IMR-90 (cell line): ENCODE results near the gene INHA. TPM values are rescaled to one million over a fixed set of nuclear protein-coding genes. Genes with fewer than 3 reads are reported as not detected.

Experiments
- ATAC-seq: fragments of 200-7000 bp; cut with Tn5 transposase; 2 replicates; pipeline ENCODE4 v1.9.1; 2020; ENCODE audit warnings: low read depth, mild to moderate bottlenecking, moderate library complexity
- BruUV-seq: library from RNA; stranded (reverse); fragments of 400-500 nt; replicated peaks from 2 replicates; lab custom pipeline; 2021; lab: Mats Ljungman, UMichigan
- CTCF ChIA-PET: fragments of 300-600 bp; formaldehyde crosslinking; extraction: SDS; loops from one replicate; lab custom pipeline; 2021; ENCODE audit warnings: antibody characterized with exemption; lab: Yijun Ruan, JAX
- POLR2A ChIA-PET: fragments of 300-600 bp; sonication (Branson Sonifier 250); formaldehyde crosslinking; loops from one replicate; lab custom pipeline; 2022; ENCODE audit warnings: antibody characterized with exemption; ENCODE audit not compliant: unreplicated experiment; lab: Charles Lee
- DNase-seq: peaks from one replicate; pipeline ENCODE4 v3.0.0; 2013
- H2AFZ ChIP-seq: replicated peaks from 2 replicates; pipeline ENCODE3; 2013; ENCODE audit warnings: low read length, mild to moderate bottlenecking; ENCODE audit not compliant: poor library complexity
- H2AK5ac ChIP-seq: 2 replicates; pipeline ENCODE4 v1.6.1; 2013; ENCODE audit warnings: low read depth, low read length, inconsistent platforms
- H2AK9ac ChIP-seq: replicated peaks from 2 replicates; pipeline ENCODE3; 2013; ENCODE audit warnings: mild to moderate bottlenecking, low read depth, low read length, moderate library complexity; ENCODE audit not compliant: poor library complexity
- H2BK120ac ChIP-seq: 2 replicates; pipeline ENCODE4 v1.6.1; 2013; ENCODE audit warnings: low read depth, low read length, inconsistent platforms
- H2BK15ac ChIP-seq: 3 replicates; pipeline ENCODE4 v1.6.1; 2013; ENCODE audit warnings: low read depth, low read length, inconsistent platforms
- H2BK20ac ChIP-seq: 2 replicates; pipeline ENCODE4 v1.6.1; 2013; ENCODE audit warnings: low read depth, mild to moderate bottlenecking, inconsistent platforms, low read length, moderate library complexity
- H2BK5ac ChIP-seq: 2 replicates; pipeline ENCODE4 v1.6.1; 2013; ENCODE audit warnings: mild to moderate bottlenecking, low read depth, low read length, inconsistent platforms; ENCODE audit not compliant: poor library complexity, severe bottlenecking
- H3K14ac ChIP-seq: replicated peaks from 2 replicates; pipeline ENCODE4 v1.6.1; 2013; ENCODE audit warnings: low read depth, low read length, inconsistent platforms
- H3K18ac ChIP-seq: 2 replicates; pipeline ENCODE4 v1.6.1; 2013; ENCODE audit warnings: low read depth, low read length, control low read depth
- H3K23ac ChIP-seq: 2 replicates; pipeline ENCODE4 v1.6.1; 2013; ENCODE audit warnings: low read depth, low read length, inconsistent platforms
- H3K27ac ChIP-seq: 2 replicates; pipeline ENCODE4 v1.5.1; 2013; ENCODE audit warnings: mild to moderate bottlenecking, control low read depth, low read length; ENCODE audit not compliant: insufficient read depth
- H3K27me3 ChIP-seq: 2 replicates; pipeline ENCODE4 v1.6.1; 2013; ENCODE audit warnings: low read length; ENCODE audit not compliant: control insufficient read depth, insufficient read depth
- H3K36me3 ChIP-seq: 2 replicates; pipeline ENCODE4 v1.6.1; 2013; ENCODE audit warnings: low read length, mixed read lengths; ENCODE audit not compliant: control insufficient read depth, insufficient read depth
- H3K4ac ChIP-seq: 2 replicates; pipeline ENCODE4 v1.6.1; 2013; ENCODE audit warnings: low read depth, low read length, inconsistent platforms
- H3K4me1 ChIP-seq: 2 replicates; pipeline ENCODE4 v1.6.1; 2013; ENCODE audit warnings: low read length, mixed read lengths; ENCODE audit not compliant: control insufficient read depth, insufficient read depth
- H3K4me2 ChIP-seq: 2 replicates; pipeline ENCODE4 v1.6.1; 2013; ENCODE audit warnings: low read depth, mild to moderate bottlenecking, control low read depth, low read length, moderate library complexity
- H3K4me3 ChIP-seq: 2 replicates; pipeline ENCODE4 v1.5.1; 2013; ENCODE audit warnings: low read depth, mild to moderate bottlenecking, control low read depth, low read length, moderate library complexity; ENCODE audit not compliant: insufficient read depth
- H3K56ac ChIP-seq: 2 replicates; pipeline ENCODE4 v1.6.1; 2013; ENCODE audit warnings: low read length, inconsistent platforms; ENCODE audit not compliant: insufficient read depth; ENCODE audit errors: extremely low read depth
- H3K79me1 ChIP-seq, 2 experiments: 2 replicates each; pipeline ENCODE4 v1.6.1; 2013; ENCODE audit warnings: low read length in 2 of 2, inconsistent platforms in 1 of 2, low read depth in 1 of 2
- H3K9ac ChIP-seq: 2 replicates; pipeline ENCODE4 v1.6.1; 2013; ENCODE audit warnings: low read depth, low read length, control low read depth
- H3K9me1 ChIP-seq: 2 replicates; pipeline ENCODE4 v1.6.1; 2013; ENCODE audit warnings: low read length, inconsistent platforms; ENCODE audit not compliant: insufficient read depth
- H3K9me3 ChIP-seq: 2 replicates; pipeline ENCODE4 v1.6.1; 2013; ENCODE audit warnings: low read length; ENCODE audit not compliant: control insufficient read depth, insufficient read depth
- H4K20me1 ChIP-seq: 2 replicates; pipeline ENCODE4 v1.6.1; 2013; ENCODE audit warnings: low read length, inconsistent platforms; ENCODE audit not compliant: insufficient read depth
- H4K5ac ChIP-seq: 2 replicates; pipeline ENCODE4 v1.6.1; 2013; ENCODE audit warnings: mild to moderate bottlenecking, low read depth, low read length, control low read depth
- H4K8ac ChIP-seq, 2 experiments: 2 replicates each; pipeline ENCODE4 v1.6.1; 2013; ENCODE audit warnings: low read depth in 2 of 2, low read length in 2 of 2, control low read depth in 1 of 2, inconsistent platforms in 1 of 2
- H4K91ac ChIP-seq: 2 replicates; pipeline ENCODE4 v1.6.1; 2013; ENCODE audit warnings: low read depth, low read length, inconsistent platforms; ENCODE audit not compliant: insufficient read depth
- BHLHE40 ChIP-seq: fragments of 150-350 bp; IDR thresholded peaks from 2 replicates; pipeline ENCODE4 v1.6.1; 2016; ENCODE audit warnings: mild to moderate bottlenecking, low read depth, low read length
- CEBPB ChIP-seq: IDR thresholded peaks from 2 replicates; pipeline ENCODE4 v1.6.1; 2012; ENCODE audit warnings: low read depth, low read length, improper control_type of control experiment
- MAZ ChIP-seq: IDR thresholded peaks from 2 replicates; pipeline ENCODE4 v1.6.1; 2012; ENCODE audit warnings: low read depth, mild to moderate bottlenecking, low read length, improper control_type of control experiment, moderate library complexity, borderline replicate concordance
- WGBS, 2 experiments: methylation state at CpG; one replicate each; pipeline versions ENCODE4 v1.1.5 to v1.1.7; 2013; ENCODE audit warnings: missing lambda C conversion rate in 2 of 2; ENCODE audit not compliant: insufficient read length in 1 of 2; ENCODE audit errors: extremely low coverage in 2 of 2; 5-methylcytosine and 5-hydroxymethylcytosine counted together
- dilution Hi-C: fragments of 300-500 bp; cut with HindIII; formaldehyde crosslinking; loops from one replicate; pipeline ENCODE4 v1.14.3; 2018; ENCODE audit warnings: low sequenced_read_pairs; ENCODE audit not compliant: unreplicated experiment
- in situ Hi-C: fragments of 300-500 bp; cut with MboI; formaldehyde crosslinking; loops from 3 replicates; pipeline ENCODE4 v1.14.3; 2019; ENCODE audit warnings: low sequenced_read_pairs, inconsistent platforms, mixed read lengths
- intact Hi-C: fragments of 100-400 bp; cut with micrococcal nuclease; formaldehyde crosslinking; loops from 2 replicates; pipeline ENCODE4 v1.10.0; 2022
- polyA plus RNA-seq, 3 experiments: library from polyadenylated mRNA; depleted of rRNA; stranded (reverse); fragments of >200 nt; gene quantifications; 2 replicates each; pipeline ENCODE4 v1.2.3, GENCODE V29; 2012; ENCODE audit warnings: low replicate concordance in 1 of 3
- total RNA-seq: library from RNA; depleted of rRNA; stranded (reverse); fragments of >200 nt; gene quantifications from 2 replicates; pipeline ENCODE4 v1.2.3, GENCODE V29; 2012
- TF ChIP-seq, protein P1 (sequence below): conservative IDR thresholded peaks from 2 replicates; pipeline ENCODE4 v1.5.1; 2012; ENCODE audit warnings: mild to moderate bottlenecking, low read depth, low read length, improper control_type of control experiment

INHA gene
- total and polyA plus RNA-seq, 2 of the 4 experiments (the other 2 are of a cell fraction): 0.96 TPM; not detected in 1

DNA sequence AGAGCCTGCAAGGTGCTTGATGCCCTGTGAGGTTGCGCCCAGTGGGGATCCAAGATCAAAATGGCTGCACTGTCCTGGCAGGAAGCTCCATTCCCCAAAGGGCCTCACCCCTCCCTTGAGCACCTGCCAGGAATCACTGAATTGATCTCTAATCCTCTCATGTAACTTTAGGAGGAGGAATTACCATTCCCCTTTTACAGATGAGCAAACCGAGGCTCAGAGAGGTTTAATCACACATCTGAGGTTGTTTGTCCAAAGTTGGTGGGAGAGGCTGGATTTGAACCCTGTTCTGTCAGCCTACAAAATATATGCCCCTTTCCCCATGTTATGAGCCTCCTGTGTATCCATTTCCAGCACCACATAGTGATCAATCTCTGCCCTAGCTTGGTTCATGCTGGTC, 47.3 kb upstream of the INHA start:
- BruUV-seq: no TSS peak
- no peaks in the 10 kb centered on the region; the same call in 1 of the 2 replicates for H4K20me1 ChIP-seq
- no peak overlapping the region for H4K5ac ChIP-seq
- H3K79me1 ChIP-seq: no peaks in the 10 kb centered on the region
- H2BK5ac ChIP-seq: no peak overlapping the region
- no peak overlapping the region for H2AK5ac ChIP-seq
- peaks cover 44% of the 10 kb centered on the region for H3K27me3 ChIP-seq
- H3K4me2 ChIP-seq: no peak overlapping the region
- no peak overlapping the region for H3K23ac ChIP-seq
- no peaks in the 10 kb centered on the region for H3K9me3 ChIP-seq
- no peak overlapping the region for H4K8ac ChIP-seq
- DNase-seq (no peak), ATAC-seq (no peak)
- no peak overlapping the region for H4K91ac ChIP-seq
- in situ Hi-C loops (no loop called here), dilution Hi-C loops (no loop called here), intact Hi-C loops (loop anchor here (5.0 kb wide), 1 partner anchor 68 kb away; no protein-coding TSS in a partner anchor)
- POLR2A ChIA-PET: no interaction called here
- H3K14ac ChIP-seq: no peak overlapping the region
- H2AFZ ChIP-seq: no peak overlapping the region
- H3K27ac ChIP-seq: no peak overlapping the region
- CTCF ChIA-PET: interaction anchor here (2.1 kb wide), 1 partner anchor 122 kb away, joined by 5 read pairs; no protein-coding TSS in a partner anchor
- no peak overlapping the region for H2AK9ac ChIP-seq
- no CpG with 5 or more reads among the region's 2 CpGs for WGBS, 2 experiments
- TF ChIP-seq CEBPB (no peak), MAZ (no peak), BHLHE40 (no peak)
- TF ChIP-seq, protein P1, sequence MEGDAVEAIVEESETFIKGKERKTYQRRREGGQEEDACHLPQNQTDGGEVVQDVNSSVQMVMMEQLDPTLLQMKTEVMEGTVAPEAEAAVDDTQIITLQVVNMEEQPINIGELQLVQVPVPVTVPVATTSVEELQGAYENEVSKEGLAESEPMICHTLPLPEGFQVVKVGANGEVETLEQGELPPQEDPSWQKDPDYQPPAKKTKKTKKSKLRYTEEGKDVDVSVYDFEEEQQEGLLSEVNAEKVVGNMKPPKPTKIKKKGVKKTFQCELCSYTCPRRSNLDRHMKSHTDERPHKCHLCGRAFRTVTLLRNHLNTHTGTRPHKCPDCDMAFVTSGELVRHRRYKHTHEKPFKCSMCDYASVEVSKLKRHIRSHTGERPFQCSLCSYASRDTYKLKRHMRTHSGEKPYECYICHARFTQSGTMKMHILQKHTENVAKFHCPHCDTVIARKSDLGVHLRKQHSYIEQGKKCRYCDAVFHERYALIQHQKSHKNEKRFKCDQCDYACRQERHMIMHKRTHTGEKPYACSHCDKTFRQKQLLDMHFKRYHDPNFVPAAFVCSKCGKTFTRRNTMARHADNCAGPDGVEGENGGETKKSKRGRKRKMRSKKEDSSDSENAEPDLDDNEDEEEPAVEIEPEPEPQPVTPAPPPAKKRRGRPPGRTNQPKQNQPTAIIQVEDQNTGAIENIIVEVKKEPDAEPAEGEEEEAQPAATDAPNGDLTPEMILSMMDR: no peak
- H3K56ac ChIP-seq: no peak overlapping the region
- peaks cover 16% of the 10 kb centered on the region for H3K4me1 ChIP-seq
- H2BK120ac ChIP-seq: no peak overlapping the region
- no peak overlapping the region for H3K18ac ChIP-seq
- no peak overlapping the region for H2BK20ac ChIP-seq
- no peak overlapping the region for H2BK15ac ChIP-seq
- H3K36me3 ChIP-seq: no peaks in the 10 kb centered on the region
- H3K4me3 ChIP-seq: no peak overlapping the region
- H3K9ac ChIP-seq: no peak overlapping the region
- H3K9me1 ChIP-seq: no peaks in the 10 kb centered on the region
- no peak overlapping the region for H3K4ac ChIP-seq
